ENCODE results near the gene FBXW5. TPM values are rescaled to one million over a fixed set of nuclear protein-coding genes. Genes with fewer than 3 reads are reported as not detected.

FBXW5 gene
- polyA plus RNA-seq, 1 donor from 2014 or later = 138 TPM

- Histone ChIP-seq H3K79me2 (replicated peaks; ENCODE audit: insufficient read depth, low read length) (no peaks in the 10 kb centered on the region), H3F3A (ENCODE audit: insufficient read depth, low read length, poor library complexity, severe bottlenecking) (no peaks in the 10 kb centered on the region)
These were observed 33.7 kb downstream of the FBXW5 start for GRCh38 chr9:136910901-136911245.

GRCh38 chr9:136910197-136910900 is 34.2 kb downstream of the FBXW5 start:
- Histone ChIP-seq H3K27ac (ENCODE audit: low read length) (no peak overlapping the region), H3K36me3 (ENCODE audit: insufficient read depth, low read length) (no peaks in the 10 kb centered on the region)
- TF ChIP-seq RAD21 (conservative IDR thresholded peaks at IDR 0.05) (no peak), POLR2AphosphoS5 (IDR thresholded peaks at IDR 0.05) (no peak), MXI1 (conservative IDR thresholded peaks at IDR 0.05; ENCODE audit: poor library complexity, severe bottlenecking) (no peak), EP300 (conservative IDR thresholded peaks at IDR 0.05; ENCODE audit: poor library complexity, severe bottlenecking) (no peak), CTCF (IDR thresholded peaks at IDR 0.05; ENCODE audit: poor library complexity, severe bottlenecking) (no peak), TAF1 (IDR thresholded peaks at IDR 0.05; ENCODE audit: low read depth) (no peak)

More at GRCh38 chr9:136910901-136911245, 33.7 kb downstream of the FBXW5 start:
- no peaks in the 10 kb centered on the region for H3K9me2 ChIP-seq (ENCODE audit: insufficient read depth, low read length)
- no peaks in the 10 kb centered on the region for H4K20me1 ChIP-seq (ENCODE audit: insufficient read depth)
- no peaks in the 10 kb centered on the region for H3K9me3 ChIP-seq (ENCODE audit: low read length)
- H3K27ac ChIP-seq (ENCODE audit: low read length) = no peak overlapping the region
- no peak overlapping the region for H3K4me3 ChIP-seq (ENCODE audit: low read length)
- no peak overlapping the region for H3K9ac ChIP-seq (ENCODE audit: low read length)
- H3K4me2 ChIP-seq (ENCODE audit: low read length) = no peak overlapping the region
- no peaks in the 10 kb centered on the region for H3K36me3 ChIP-seq (ENCODE audit: insufficient read depth, low read length)
- H3K27me3 ChIP-seq (ENCODE audit: insufficient read depth, low read depth, low read length) = no peaks in the 10 kb centered on the region
- TF ChIP-seq REST (IDR thresholded peaks at IDR 0.05; ENCODE audit: borderline replicate concordance) (no peak), SMC3 (conservative IDR thresholded peaks at IDR 0.05; ENCODE audit: poor library complexity) (no peak), EZH2 (IDR thresholded peaks at IDR 0.05; ENCODE audit: borderline replicate concordance, insufficient read depth, low read length, poor library complexity, severe bottlenecking) (no peak), TAF1 (IDR thresholded peaks at IDR 0.05; ENCODE audit: low read depth) (no peak), RAD21 (conservative IDR thresholded peaks at IDR 0.05) (no peak), POLR2AphosphoS5 (IDR thresholded peaks at IDR 0.05) (no peak), CTCF (IDR thresholded peaks at IDR 0.05; ENCODE audit: poor library complexity, severe bottlenecking) (no peak), MXI1 (conservative IDR thresholded peaks at IDR 0.05; ENCODE audit: poor library complexity, severe bottlenecking) (no peak), EP300 (conservative IDR thresholded peaks at IDR 0.05; ENCODE audit: poor library complexity, severe bottlenecking) (no peak)
- no peak overlapping the region for H2AFZ ChIP-seq (ENCODE audit: low read depth, low read length)

More at GRCh38 chr9:136910197-136910900, 34.2 kb downstream of the FBXW5 start:
- H2AFZ ChIP-seq (ENCODE audit: low read depth, low read length) = no peak overlapping the region
- no peak overlapping the region for H3K9ac ChIP-seq (ENCODE audit: low read length)
- H3F3A ChIP-seq (ENCODE audit: insufficient read depth, low read length, poor library complexity, severe bottlenecking) = no peaks in the 10 kb centered on the region
- no peaks in the 10 kb centered on the region for H4K20me1 ChIP-seq (ENCODE audit: insufficient read depth)
- no peaks in the 10 kb centered on the region for H3K9me2 ChIP-seq (ENCODE audit: insufficient read depth, low read length)
- no peaks in the 10 kb centered on the region for H3K9me3 ChIP-seq (ENCODE audit: low read length)
- H3K79me2 ChIP-seq (replicated peaks; ENCODE audit: insufficient read depth, low read length) = no peaks in the 10 kb centered on the region
- H3K27me3 ChIP-seq (ENCODE audit: insufficient read depth, low read depth, low read length) = no peaks in the 10 kb centered on the region
- H3K4me2 ChIP-seq (ENCODE audit: low read length) = no peak overlapping the region
- no peak overlapping the region for H3K4me3 ChIP-seq (ENCODE audit: low read length)
